Measurements from ENCODE around the gene TPMT. TPM values are rescaled to one million over a fixed set of nuclear protein-coding genes. Genes with fewer than 3 reads are reported as not detected.

TPMT gene
- total RNA-seq, 1 donor from 2014 or later = 2.7 TPM

DNA sequence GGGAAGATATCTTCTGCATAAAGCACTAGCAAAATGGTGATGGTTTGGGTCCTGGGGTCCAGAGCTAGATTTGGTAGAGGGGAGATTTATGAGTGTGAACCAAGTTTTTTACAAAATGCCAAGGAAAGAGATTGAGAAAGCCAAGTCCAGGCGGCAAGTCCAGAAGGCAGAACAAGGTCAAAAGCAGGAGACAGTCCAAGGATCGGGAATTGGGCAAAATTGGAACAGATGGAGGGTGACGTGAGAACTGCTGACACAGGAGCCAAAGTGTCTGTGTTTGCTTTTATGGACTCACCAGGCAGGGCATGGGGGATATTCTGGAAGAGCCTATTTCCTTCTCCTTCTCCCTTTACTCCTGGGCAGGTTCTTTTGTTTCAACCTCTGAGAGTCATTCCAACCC lies 36.5 kb downstream of the TPMT start:
- POLR2A ChIA-PET = interaction anchor here (0.7 kb wide), 1 partner anchor 63 kb away, joined by 4 read pairs; no protein-coding TSS in a partner anchor
- no peak for TF ChIP-seq CTCF (IDR thresholded peaks at IDR 0.05)
- intact Hi-C loops (cut with micrococcal nuclease) = no loop called here
- CTCF ChIA-PET = no interaction called here
- ATAC-seq (ENCODE audit: low read depth) (no peak), DNase-seq (no peak)
- H3K4me3 Mint-ChIP-seq = no peak overlapping the region
- no peaks in the 10 kb centered on the region for H3K36me3 Mint-ChIP-seq (ENCODE audit: low read depth)
- H3K27me3 Mint-ChIP-seq = peaks cover 4% of the 10 kb centered on the region
- no peaks in the 10 kb centered on the region for H3K9me3 Mint-ChIP-seq
- H3K27ac Mint-ChIP-seq = no peak overlapping the region
- peaks cover 12% of the 10 kb centered on the region for H3K4me1 Mint-ChIP-seq

- intact Hi-C loops (cut with micrococcal nuclease) = no loop called here
- no peak for ATAC-seq (ENCODE audit: low read depth)
These were observed 37.7 kb downstream of the TPMT start for GRCh38 chr6:18117136-18117535.

GRCh38 chr6:18115356-18115755 lies 39.5 kb downstream of the TPMT start:
- Mint-ChIP-seq H3K4me1 (no peaks in the 10 kb centered on the region), H3K4me3 (no peak overlapping the region), H3K27me3 (peaks cover 6% of the 10 kb centered on the region), H3K27ac (no peak overlapping the region), H3K36me3 (ENCODE audit: low read depth) (no peaks in the 10 kb centered on the region), H3K9me3 (no peaks in the 10 kb centered on the region)
- intact Hi-C loops (cut with micrococcal nuclease) = no loop called here
- CTCF ChIA-PET = no interaction called here
- DNase-seq (no peak), ATAC-seq (ENCODE audit: low read depth) (no peak)
- POLR2A ChIA-PET = no interaction called here
- no peak for TF ChIP-seq CTCF (IDR thresholded peaks at IDR 0.05)

More at GRCh38 chr6:18117136-18117535, 37.7 kb downstream of the TPMT start:
- no peak for DNase-seq
- POLR2A ChIA-PET = no interaction called here
- Mint-ChIP-seq H3K27me3 (peaks cover 6% of the 10 kb centered on the region), H3K36me3 (ENCODE audit: low read depth) (no peaks in the 10 kb centered on the region), H3K9me3 (no peaks in the 10 kb centered on the region), H3K27ac (no peak overlapping the region), H3K4me3 (no peak overlapping the region), H3K4me1 (peaks cover 5% of the 10 kb centered on the region)
- TF ChIP-seq CTCF (IDR thresholded peaks at IDR 0.05) = no peak
- CTCF ChIA-PET = interaction anchor here (0.7 kb wide), 1 partner anchor 924 kb away, joined by 3 read pairs; no protein-coding TSS in a partner anchor

DNA sequence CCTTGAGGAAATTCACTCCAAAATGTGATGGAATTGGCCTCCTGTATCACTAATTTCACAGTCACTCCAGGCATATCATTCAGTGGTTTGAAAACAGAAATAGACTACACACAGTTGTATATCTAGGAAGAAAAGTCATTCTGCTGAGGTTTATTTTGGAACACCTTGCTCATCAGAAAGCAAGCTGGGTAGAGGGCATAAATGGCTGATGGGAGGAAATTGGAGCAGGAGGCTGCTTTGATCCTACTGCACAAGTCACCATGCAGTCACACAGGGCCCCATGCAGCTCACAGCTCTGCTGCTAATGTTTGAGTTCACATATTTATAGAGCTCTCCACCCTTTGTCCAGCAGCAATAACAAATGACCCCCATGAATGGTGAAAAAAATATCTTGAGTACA lies 44.7 kb downstream of the TPMT start:
- H3K4me3 Mint-ChIP-seq = no peak overlapping the region
- peaks cover 6% of the 10 kb centered on the region for H3K27me3 Mint-ChIP-seq

DNA sequence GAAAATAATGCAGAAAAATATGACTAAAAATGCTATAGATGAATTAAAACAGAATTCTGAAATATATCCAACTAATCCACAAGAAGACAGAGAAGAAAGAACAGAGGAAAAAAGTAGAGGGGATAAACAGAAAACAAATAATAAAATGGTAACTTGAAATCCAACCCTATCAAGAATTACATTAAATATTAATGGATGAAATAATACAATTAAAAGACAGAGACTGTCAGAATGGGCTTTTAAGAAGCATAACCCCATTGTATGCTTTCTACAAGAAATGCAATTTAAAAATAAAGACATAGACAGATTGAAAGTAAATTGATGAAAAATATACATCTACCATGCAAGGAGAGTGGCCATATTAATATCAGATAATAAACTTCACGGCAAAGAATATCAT lies 47.8 kb downstream of the TPMT start:
- H3K36me3 Mint-ChIP-seq (ENCODE audit: low read depth) = peaks cover 2% of the 10 kb centered on the region
- TF ChIP-seq CTCF (IDR thresholded peaks at IDR 0.05) = no peak
- DNase-seq = no peak
- ATAC-seq (ENCODE audit: low read depth) = no peak
- H3K9me3 Mint-ChIP-seq = peaks cover 12% of the 10 kb centered on the region
- ChIA-PET CTCF (no interaction called here), POLR2A (no interaction called here)
- no peaks in the 10 kb centered on the region for H3K4me1 Mint-ChIP-seq
- intact Hi-C loops (cut with micrococcal nuclease) = no loop called here
- no peak overlapping the region for H3K27ac Mint-ChIP-seq
- H3K4me3 Mint-ChIP-seq = no peak overlapping the region
- H3K27me3 Mint-ChIP-seq = peaks cover 3% of the 10 kb centered on the region

More for the DNA sequence above, 44.7 kb downstream of the TPMT start:
- Mint-ChIP-seq H3K4me1 (no peaks in the 10 kb centered on the region), H3K36me3 (ENCODE audit: low read depth) (peaks cover 2% of the 10 kb centered on the region), H3K9me3 (peaks cover 12% of the 10 kb centered on the region), H3K27ac (no peak overlapping the region)
- DNase-seq (no peak), ATAC-seq (ENCODE audit: low read depth) (no peak)
- CTCF ChIA-PET = no interaction called here
- POLR2A ChIA-PET = no interaction called here
- TF ChIP-seq CTCF (IDR thresholded peaks at IDR 0.05) = no peak
- intact Hi-C loops (cut with micrococcal nuclease) = no loop called here

Measured in activated B cell treated with CpG ODN at 0.5 μM for 24 hours (primary cell).